ENCODE data around the gene PEA15.

PEA15 gene, protein sequence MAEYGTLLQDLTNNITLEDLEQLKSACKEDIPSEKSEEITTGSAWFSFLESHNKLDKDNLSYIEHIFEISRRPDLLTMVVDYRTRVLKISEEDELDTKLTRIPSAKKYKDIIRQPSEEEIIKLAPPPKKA

DNA sequence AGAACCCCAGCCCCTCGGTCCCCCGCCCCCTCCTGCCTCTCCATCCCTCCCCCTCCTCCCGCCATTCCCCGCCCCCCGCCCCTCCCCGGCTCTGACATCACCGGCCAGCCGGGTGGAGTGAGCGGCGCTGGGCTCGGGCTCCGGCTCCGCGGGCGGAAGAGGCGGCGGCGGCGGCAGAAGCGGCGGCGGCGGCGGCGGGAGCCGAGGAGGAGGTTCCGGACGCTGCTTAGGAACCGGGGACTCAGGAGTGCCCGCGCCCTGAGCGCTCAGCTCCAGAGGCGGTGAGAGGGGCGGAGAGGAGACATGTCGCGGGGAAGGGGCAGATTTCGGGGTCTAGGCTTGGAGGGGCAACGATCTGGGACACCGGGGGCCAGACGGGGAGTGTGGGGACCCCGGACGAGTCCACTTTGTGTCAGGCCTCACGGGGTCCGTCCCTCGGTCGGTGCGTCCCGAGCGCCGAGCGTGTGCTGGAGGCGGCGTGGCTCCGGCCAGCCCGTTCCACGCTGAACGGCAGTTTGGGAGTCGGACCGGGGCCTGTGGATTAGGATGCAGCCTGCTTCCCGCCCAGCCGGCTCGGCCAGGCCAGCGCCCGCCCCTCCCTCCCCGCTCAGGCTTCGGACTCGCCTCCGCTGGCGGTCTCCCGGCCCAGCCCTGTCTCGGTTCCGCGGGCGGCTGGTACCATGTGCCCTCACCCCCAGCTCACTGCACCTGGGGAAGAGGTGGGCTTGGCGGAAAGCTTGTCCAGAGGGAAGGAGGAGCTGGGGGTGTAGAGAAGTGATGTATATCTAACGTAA lies at the start of gene PEA15:
PEA15 (plus strand) TSS at position 143 of the 794 bp plus-strand sequence. CDS start 6,161 bp downstream, outside the sequence.
- peak; percentile 70 for DNase-seq

DNA sequence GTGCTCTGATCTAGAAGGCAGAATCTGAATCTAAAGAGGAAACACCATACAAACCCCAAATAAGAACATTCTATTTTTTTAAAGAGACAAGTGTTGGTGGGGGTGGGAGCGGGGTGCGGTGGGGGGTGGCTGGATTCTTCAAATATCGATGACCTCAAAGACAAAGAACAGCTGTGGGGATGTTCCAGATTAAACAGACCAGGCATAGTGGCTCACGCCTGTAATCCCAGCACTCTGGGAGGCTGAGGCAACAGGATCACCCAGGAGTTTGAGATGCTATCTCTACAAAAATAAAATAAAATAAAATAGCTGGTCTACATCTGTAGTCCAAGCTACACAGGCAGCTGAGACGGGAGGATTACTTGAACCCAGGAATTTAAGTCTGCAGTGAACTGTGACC lies 48.8 kb upstream of the PEA15 start:
- no peak for DNase-seq

DNA sequence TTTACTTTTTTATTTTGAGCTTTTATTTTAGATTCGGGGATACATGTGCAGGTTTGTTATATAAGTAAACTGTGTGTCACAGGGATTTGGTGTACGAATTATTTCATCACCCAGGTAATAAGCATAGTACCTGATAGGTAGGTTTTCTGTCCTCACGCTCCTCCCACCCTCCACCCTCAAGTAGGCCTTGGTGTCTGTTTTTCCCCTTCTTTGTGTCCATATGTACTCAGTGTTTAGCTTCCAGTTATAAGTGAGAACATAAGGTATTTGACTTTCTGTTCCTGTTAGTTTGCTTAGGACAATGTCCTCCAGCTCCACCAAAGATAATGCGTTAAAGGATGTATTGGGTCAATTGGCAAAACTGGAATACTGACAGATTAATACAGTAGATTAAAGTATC lies 48.0 kb upstream of the PEA15 start:
- DNase-seq: no peak

DNA sequence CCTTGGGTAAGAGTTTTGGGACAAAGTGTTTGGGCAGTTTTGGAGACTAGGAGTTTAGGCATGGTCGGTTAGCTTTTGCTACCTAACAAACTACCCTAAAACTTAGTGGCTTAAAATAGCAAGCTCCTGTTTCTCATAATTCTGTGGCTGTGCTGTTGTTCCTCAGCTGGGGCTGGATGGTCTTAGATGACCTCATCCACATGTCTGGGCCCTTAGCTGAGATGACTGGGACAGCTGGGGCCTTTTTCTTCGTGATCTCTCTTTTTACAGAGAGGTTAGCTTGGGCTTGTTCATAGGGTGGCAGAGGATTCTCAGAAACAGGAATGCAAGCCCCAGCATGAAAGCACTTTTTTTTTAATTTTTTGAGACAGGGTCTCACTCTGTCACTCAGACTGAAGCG lies 47.2 kb upstream of the PEA15 start:
- DNase-seq: no peak

DNA sequence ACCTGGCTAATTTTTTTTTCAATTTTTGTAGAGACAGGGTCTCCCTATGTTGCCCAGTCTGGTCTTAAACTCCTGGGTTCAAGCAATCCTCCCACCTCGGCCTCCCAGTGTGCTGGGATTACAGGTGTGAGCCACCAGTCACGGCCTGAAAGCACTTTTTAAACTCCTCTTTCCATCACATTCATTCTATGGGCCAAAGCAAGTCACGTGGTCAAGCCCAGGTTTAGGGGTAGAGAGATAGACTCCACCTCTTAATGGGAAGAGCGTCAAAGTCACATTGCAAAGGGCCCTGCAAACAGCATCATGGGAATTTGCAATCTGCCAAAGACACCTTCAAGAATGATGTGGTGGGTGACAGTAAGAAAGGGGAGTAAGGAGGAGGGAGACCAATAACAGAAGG lies 46.6 kb upstream of the PEA15 start:
- no peak for DNase-seq

DNA sequence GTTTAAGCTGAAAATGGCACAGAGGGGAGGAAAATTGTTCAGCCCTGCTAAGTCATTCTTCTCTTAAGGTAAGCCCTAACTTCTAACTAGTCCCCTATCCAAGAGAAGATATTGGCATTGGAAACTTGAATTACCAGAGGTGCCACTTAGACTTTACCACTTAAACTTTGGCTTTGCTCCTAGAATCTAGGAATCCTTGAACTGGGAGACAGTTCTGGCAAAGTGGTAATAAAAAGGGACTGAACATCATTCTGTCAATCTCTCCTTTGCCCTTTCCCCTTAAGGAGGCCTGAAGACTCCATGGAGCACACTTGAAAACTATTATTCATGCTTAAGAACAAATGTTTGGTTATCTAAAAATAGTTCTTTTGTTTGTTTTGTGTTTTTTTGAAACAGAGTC lies 45.3 kb upstream of the PEA15 start:
- DNase-seq: no peak

DNA sequence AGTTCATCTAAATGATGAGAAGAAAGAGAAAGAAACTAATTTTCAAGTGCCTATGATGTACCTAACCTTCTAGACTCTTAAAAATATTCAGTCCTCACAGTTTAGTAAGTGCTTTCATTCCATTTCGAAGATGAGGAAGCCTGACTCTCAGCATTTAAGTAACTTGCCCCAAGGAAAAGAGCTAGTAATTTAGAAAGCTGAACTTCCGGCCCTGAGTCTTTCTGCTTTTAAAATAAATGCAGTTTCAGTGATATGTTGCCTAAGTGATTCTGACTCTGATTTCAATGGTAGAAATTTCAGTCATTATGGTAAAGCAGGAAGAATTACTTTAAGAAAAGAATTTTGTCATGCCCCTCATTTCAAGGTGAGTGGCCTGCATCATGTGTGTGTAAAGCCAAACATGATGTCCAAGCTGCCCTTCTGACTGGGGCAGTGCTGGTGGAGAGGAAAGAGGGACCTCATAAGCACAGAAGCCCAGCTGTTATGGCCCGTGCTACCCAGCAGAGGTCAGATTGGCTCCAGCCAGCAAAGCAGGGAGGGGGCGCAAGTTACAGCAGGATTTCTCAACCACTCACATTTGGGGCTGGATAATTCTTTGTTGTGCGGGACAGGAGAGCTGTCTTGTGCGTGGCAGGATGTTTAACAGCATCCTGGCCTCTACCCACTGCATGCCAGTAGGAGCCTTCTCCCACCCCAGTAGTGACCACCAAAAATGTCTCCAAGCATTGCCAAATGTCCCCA lies 43.0 kb upstream of the PEA15 start:
- DNase-seq: no peak

DNA sequence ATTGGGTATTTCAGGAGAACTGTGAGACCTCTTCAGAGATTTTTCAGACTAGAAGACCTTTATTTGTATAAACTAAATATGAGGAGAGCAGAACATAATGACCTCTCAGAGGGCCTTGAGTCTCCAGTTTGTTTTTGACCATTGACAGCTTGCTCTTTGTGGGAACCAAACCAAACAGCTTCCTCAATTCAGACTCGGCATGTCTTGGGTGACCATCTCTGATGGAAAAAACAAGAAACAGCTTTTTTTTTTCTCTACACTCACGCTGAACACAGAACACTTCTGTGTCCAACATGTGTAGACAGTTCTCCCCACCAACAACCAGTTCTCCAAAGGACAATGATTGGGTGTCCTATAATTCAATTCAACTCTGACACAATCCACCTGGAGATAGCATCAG lies 42.3 kb upstream of the PEA15 start:
- no peak for DNase-seq

DNA sequence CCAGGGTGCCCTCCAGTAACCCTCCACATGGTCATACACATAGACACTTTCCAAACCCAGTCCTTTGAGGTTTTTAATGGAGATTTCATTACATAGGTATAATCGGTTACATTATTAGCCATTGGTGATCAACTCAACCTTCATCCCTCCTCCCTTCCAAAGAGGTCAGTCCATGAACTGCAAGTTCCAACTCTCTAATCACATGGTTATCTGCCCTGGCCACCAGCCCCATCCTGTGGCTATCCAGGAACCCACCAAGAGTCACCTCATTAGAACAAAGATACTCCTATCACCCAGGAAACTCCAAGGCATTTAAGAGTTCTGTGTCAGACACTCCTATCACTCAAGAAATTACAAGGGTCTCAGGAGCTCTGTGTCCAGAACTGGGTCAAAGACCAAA lies 41.6 kb upstream of the PEA15 start:
- DNase-seq: no peak

DNA sequence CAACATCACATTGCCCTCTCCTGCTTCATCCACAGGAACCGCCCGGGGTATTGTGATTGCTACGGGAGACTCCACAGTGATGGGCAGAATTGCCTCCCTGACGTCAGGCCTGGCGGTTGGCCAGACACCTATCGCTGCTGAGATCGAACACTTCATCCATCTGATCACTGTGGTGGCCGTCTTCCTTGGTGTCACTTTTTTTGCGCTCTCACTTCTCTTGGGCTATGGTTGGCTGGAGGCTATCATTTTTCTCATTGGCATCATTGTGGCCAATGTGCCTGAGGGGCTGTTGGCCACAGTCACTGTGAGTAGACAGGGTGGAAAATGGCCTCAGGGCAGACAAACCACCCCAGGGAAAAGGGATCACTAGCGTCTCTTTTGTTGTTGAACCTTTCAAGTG lies 41.1 kb upstream of the PEA15 start:
- no peak for DNase-seq

DNA sequence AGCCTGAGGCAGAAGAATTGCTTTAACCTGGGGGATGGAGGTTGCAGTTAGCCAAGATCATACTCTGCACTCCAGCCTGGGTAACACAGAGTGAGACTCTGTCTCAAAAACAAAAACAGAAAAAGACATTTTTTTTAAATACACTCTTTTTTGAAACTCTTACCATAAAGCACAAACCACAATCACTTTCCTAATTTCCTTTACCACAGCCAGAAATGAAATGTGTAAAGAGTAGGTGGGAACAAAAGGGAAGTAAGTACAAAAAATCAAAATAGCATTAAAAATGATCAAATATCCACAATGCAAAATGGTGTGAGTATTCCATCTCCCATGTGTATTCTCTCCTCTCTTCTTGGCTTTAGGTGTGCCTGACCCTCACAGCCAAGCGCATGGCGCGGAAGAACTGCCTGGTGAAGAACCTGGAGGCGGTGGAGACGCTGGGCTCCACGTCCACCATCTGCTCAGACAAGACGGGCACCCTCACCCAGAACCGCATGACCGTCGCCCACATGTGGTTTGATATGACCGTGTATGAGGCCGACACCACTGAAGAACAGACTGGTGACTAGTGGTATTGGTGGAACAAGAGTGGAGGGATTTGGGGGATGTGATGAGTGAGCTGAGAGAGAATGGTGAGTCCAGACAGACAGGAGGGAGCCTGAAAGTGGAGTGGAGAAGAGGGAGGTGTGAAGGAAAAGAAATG lies 38.9 kb upstream of the PEA15 start:
- no peak for DNase-seq

DNA sequence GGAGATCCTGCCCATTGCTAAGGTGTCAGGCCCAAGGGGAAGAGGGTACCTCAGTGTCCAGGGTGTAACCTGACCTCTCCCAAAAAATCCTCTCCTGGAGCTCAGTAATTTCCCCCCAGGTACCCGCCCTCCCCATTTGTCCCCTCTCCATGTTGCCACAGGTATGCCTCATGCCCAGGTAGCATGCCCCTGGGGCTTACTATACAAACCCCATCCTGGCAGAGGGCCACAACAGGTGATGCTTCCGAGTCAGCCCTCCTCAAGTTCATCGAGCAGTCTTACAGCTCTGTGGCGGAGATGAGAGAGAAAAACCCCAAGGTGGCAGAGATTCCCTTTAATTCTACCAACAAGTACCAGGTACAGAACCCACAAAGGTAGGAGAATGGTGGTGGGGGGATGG lies 38.1 kb upstream of the PEA15 start:
- DNase-seq: no peak

DNA sequence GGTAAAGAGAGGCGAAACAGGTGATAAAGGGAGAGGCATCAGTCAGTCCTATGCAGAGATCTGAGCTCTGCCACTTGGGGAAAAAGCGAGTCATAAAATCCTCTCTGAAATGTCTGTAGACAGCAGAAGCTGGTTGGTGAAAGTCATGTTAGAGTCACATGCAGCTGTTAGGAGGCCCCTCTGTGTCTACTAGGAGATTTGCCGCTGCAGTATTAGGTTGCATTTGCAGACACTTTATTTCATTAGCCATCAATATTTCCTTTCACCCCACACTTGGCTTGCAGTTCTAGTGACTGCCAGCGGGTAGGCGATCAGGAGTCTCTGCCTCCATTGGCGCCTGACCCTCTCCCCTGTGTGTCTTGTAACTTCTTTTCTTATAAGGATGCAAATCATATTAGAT lies 37.6 kb upstream of the PEA15 start:
- DNase-seq: no peak

DNA sequence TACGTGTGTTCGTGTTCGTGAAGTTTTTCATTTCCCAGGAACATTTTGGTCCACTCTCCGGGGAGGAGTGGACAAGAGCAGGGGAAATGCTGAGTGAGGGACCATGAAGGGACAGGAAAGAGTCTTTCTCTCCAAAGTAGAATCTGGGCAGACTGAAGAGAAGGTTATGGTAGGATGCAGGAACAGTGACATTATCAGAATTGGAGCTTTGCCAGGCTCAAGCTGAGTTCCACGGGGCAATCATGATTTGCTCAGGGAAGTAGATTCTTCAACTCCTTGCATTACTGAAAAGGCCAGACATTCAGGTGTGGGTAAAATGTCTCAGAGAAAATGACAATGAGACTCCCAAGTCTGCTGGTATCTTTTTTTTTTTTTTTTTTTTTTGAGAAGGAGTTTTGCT lies 37.2 kb upstream of the PEA15 start:
- DNase-seq: no peak

DNA sequence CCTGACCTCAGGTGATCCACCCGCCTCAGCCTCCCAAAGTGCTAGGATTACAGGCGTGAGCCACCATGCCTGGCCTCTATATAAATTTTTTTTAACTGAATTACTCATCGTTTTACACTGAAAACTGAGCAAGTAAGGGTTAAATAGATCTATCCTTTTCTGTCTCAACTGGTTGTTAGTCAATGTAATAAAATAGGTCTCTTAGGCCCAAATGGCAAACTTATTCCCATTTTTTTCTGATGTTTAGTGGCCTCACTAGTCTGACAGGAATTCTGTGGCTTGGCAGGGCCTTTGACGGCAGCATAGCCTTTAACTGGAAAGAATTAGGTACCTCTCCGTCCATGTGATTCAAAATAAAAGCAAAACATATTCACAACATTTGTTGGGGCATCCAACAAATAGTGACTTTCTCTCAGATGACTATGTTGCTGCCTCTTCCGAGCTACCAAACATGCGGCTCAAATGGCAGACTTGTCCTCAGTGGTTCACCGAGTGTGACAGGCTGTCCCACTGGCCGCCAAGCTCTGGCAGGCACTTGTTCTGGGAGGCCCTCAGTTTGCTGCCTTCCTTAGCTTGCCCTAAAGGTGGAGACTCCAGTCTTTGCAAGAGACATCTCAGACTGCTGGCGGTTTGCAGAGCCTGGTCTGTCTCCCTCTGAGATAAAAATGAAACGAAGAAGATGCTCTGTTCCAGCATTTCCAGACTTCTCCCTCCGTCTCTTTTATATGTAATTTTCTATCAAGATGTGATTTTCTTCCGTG lies 36.4 kb upstream of the PEA15 start:
- DNase-seq: no peak

DNA sequence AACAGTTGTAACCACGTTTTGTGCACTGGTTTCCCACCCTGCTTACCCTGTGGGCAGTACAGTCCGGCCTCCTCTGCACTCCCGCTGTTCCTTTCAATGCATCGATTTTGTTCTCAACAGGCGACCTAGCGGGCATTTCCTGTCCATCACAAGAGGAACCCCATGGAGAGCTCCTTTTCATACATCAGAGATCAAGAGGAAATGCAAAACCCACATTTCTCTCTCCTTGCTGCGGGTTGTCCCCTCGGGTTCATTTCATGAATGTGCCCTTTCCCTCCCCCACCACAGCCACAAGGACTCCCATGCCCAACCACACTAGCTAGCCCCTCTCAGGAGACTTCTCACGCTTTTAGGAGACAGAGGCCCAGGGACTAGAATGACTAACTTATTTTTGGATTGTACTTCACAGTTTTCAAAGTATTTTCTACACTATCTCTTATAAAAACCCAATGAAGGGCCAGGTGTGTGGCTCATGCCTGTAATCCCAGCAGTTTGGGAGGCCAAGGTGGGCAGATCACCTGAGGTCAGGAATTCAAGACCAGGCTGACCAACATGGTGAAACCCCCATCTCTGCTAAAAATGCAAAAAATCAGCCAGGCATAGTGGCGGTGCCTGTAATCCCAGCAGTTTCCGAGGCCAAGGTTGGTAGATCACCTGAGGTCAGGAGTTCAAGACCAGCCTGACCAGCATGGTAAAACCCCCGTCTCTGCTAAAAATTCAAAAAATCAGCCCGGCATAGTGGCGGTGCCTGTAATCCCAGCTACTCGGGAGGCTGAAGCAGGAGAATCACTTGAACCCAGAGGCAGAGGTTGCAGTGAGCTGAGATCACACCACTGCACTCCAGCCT lies 35.4 kb upstream of the PEA15 start:
- DNase-seq: peak; percentile 24

DNA sequence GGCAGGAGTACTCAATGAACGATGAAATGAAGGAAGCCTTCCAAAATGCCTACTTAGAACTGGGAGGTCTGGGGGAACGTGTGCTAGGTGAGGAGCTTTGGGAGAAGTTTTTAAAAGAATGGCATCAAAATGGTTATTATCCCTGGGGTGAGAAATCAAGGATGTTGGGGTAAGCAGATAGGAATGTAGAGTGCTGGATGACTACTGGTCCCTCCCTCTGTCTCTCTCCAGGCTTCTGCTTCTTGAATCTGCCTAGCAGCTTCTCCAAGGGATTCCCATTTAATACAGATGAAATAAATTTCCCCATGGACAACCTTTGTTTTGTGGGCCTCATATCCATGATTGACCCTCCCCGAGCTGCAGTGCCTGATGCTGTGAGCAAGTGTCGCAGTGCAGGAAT lies 33.8 kb upstream of the PEA15 start:
- no peak for DNase-seq

DNA sequence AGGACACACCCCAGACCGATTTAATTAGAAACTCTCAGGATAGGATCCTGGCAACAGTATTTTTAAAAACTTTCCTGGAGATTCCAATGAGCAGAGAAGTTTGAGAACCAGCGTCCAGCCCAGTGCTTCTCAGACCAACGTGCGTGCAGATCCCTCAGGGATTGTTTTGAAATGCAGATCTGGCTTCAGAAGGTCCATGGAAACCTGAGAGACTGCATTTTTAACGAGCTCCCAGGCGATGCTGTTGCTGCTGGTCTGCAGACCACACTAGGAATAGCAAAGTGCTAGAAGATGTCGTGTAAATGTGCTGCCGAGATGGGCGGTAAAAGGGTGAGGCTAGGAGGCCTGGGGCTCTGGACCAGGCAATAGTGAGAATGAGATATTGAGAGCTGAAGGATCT lies 33.2 kb upstream of the PEA15 start:
- no peak for DNase-seq

DNA sequence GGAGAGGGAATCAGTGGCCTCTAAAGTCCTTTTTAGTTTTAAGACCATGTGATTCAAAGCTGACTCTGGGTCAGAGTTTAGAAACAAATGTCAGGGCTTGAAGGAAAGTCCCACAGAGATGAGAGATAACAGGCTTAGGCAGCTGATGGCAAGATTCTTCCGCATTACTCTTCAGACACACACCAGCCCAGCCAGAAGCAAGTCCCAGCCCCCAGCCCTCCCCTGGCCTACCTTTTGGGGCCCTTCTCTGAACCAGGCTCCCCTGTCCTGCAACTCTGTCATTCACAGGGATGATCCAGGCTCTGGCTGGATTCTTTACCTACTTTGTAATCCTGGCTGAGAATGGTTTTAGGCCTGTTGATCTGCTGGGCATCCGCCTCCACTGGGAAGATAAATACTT lies 28.0 kb upstream of the PEA15 start:
- no peak for DNase-seq

DNA sequence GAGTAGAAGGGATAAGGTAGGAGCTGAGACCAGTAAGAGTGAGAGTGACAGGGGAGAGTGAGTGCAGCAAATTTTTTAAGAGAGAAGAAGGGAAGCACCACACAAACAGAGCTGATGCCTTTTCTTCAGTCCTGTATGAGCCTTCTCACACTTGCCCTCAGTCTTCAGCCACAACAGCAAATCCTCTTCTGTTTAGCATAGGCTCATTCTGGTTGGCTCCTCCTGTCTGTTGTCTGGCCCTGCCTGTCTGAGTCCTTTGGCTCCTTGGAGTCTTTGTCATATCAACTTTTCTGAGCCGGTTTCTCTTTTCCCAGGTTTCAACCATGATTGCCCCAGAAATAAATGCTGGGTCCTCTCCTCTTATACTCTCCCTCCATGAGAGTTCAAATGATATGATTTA lies 27.5 kb upstream of the PEA15 start:
- DNase-seq: no peak

DNA sequence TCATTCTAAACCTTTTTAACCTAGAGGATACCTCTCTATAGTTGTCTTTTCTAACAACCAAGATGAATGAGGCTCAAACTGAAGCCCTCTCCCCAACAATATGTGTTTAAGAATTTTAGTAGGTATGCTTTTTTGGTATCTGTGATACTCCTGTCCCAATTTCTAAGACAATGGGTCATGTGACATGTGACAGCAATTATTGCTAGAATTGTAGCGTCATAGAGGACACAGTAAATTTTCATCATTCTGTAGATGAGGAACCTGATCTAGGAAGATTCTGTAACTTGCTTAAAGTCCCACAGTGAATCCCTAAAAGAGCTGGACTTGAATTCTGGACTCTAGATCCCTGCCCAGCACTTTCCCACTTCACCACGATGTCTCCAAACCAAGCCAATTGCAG lies 26.5 kb upstream of the PEA15 start:
- DNase-seq: no peak

DNA sequence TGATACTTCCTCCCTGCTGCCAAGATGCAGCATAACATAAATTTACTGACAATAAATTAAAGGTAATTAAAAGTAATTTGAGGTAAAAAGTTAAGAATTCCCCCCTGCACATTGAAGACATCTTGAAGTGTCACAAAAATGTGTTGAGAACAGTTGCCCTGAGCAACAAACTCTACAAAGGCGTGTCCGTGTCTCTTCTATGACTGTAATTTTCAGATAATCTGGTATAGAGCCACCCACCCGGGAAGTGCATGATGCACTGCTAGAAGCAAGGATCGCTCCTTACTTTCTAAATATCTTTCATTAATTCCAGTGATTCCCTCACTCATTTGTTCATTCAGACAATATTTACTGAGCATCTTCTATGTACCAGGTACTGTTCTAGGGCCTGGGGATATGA lies 25.8 kb upstream of the PEA15 start:
- no peak for DNase-seq

All from NCI-H774 (cell line).